PC-3 (cell line): ENCODE measurements around the gene TPR. TPM values are rescaled to one million over a fixed set of nuclear protein-coding genes. Genes with fewer than 3 reads are reported as not detected.

Source experiments
- ATAC-seq: fragments of 200-7000 bp; cut with Tn5 transposase; 2 replicates; pipeline ENCODE4 v1.9.1; 2020; ENCODE audit warnings: mild to moderate bottlenecking, moderate library complexity
- BruUV-seq: library from RNA; stranded (reverse); fragments of 400-500 nt; replicated peaks from 2 replicates; lab custom pipeline; 2021; lab: Mats Ljungman, UMichigan
- CTCF ChIA-PET: fragments of 300-600 bp; sonication (Branson Sonifier 250); formaldehyde crosslinking; loops from one replicate; lab custom pipeline; 2022; ENCODE audit warnings: antibody characterized with exemption; lab: Charles Lee
- POLR2A ChIA-PET: fragments of 300-600 bp; sonication (Branson Sonifier 250); formaldehyde crosslinking; loops from one replicate; lab custom pipeline; 2022; ENCODE audit warnings: antibody characterized with exemption; ENCODE audit not compliant: unreplicated experiment; lab: Charles Lee
- DNase-seq: peaks from one replicate; pipeline ENCODE4 v3.0.0-alpha.2; 2015
- H2AFZ ChIP-seq: fragments of 300-600 bp; sonication (generic); 2 replicates; pipeline ENCODE4 v1.6.0; 2016; ENCODE audit warnings: antibody characterized with exemption, low read length
- H3F3A ChIP-seq: fragments of 300-600 bp; sonication (generic); one replicate; pipeline ENCODE4 v1.6.0; 2017; ENCODE audit warnings: antibody characterized with exemption, low read length, control low read depth, mild to moderate bottlenecking; ENCODE audit not compliant: unreplicated experiment
- H3K27ac ChIP-seq: fragments of 300-600 bp; sonication (generic); 2 replicates; pipeline ENCODE4 v1.5.1; 2016; ENCODE audit warnings: mild to moderate bottlenecking, low read length
- H3K27me3 ChIP-seq: fragments of 300-600 bp; sonication (generic); 2 replicates; pipeline ENCODE4 v1.6.1; 2016; ENCODE audit warnings: low read length, mixed read lengths
- H3K36me3 ChIP-seq: fragments of 300-600 bp; sonication (generic); 2 replicates; pipeline ENCODE4 v1.6.1; 2016; ENCODE audit warnings: low read depth, mixed run types, low read length, mixed read lengths
- H3K4me1 ChIP-seq: fragments of 300-600 bp; sonication (generic); 2 replicates; pipeline ENCODE4 v1.5.1; 2016; ENCODE audit warnings: low read length; ENCODE audit not compliant: insufficient read depth
- H3K4me2 ChIP-seq: fragments of 300-600 bp; sonication (generic); 2 replicates; pipeline ENCODE4 v1.6.0; 2016; ENCODE audit warnings: low read length
- H3K4me3 ChIP-seq: fragments of 300-600 bp; sonication (generic); 2 replicates; pipeline ENCODE4 v1.5.1; 2016; ENCODE audit warnings: mild to moderate bottlenecking, low read length, mixed read lengths
- H3K79me2 ChIP-seq: fragments of 300-600 bp; sonication (generic); 2 replicates; pipeline ENCODE4 v1.6.1; 2017; ENCODE audit warnings: low read length, mixed read lengths
- H3K9ac ChIP-seq: fragments of 300-600 bp; sonication (generic); 2 replicates; pipeline ENCODE4 v1.6.0; 2016; ENCODE audit warnings: mild to moderate bottlenecking, low read length
- H3K9me2 ChIP-seq: fragments of 300-600 bp; sonication (generic); replicated peaks from 2 replicates; pipeline ENCODE4 v1.6.1; 2016; ENCODE audit warnings: mixed run types, low read length, mixed read lengths
- H3K9me3 ChIP-seq: fragments of 300-600 bp; sonication (generic); 2 replicates; pipeline ENCODE4 v1.6.1; 2016; ENCODE audit warnings: low read length, mixed read lengths
- H4K20me1 ChIP-seq: fragments of 300-600 bp; sonication (generic); 2 replicates; pipeline ENCODE4 v1.6.1; 2016; ENCODE audit warnings: low read length, mixed read lengths
- CTCF ChIP-seq: fragments of 300-600 bp; sonication (generic); conservative IDR thresholded peaks from 2 replicates; pipeline ENCODE4 v1.5.1; 2017; ENCODE audit warnings: antibody characterized with exemption, low read depth, mild to moderate bottlenecking, low read length
- EZH2 ChIP-seq: fragments of 300-600 bp; sonication (generic); IDR thresholded peaks from one replicate; pipeline ENCODE4 v1.6.1; 2017; ENCODE audit warnings: antibody characterized with exemption, mild to moderate bottlenecking, low read length; ENCODE audit not compliant: unreplicated experiment
- EZH2phosphoT487 ChIP-seq: fragments of 300-600 bp; sonication (generic); IDR thresholded peaks from 2 replicates; pipeline ENCODE4 v1.6.1; 2018; ENCODE audit warnings: mild to moderate bottlenecking, antibody characterized with exemption, low read length, borderline replicate concordance
- intact Hi-C: fragments of 100-400 bp; cut with micrococcal nuclease; formaldehyde crosslinking; loops from 2 replicates; pipeline ENCODE4 v1.9.0; 2023
- total RNA-seq: library from RNA; depleted of rRNA; stranded (reverse); fragments of >200 nt; gene quantifications from 2 replicates; pipeline ENCODE4 v1.2.3, GENCODE V29; 2014

The TPR gene
- total RNA-seq, 1 experiment from 2014 or later, result 39.3 TPM

DNA sequence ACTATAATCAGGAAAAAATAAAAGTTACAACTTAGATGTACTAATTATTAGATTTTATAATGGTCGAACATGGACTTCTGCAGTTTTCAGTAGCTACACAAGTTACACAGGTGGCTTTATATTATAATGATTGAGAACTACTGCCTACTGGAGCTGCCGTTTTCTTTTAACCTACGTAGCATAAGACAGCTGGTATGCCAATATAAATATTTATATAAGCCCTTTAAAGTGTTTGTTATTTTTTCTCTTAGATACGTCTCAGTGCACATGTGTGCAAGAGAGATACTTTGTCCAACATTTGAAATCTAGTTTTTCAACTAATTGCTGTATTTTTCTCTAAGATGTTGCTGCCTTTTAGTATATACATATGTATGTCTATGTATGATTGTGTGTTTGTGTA is 43.5 kb upstream of the TPR start:
- no peak for ATAC-seq
- intact Hi-C loops, result no loop called here
- CTCF ChIA-PET, result no interaction called here

GRCh38 chr1:186413319-186413718 is 38.3 kb upstream of the TPR start:
- Histone ChIP-seq H3K27me3 (no peaks in the 10 kb centered on the region), H3K27ac (no peak overlapping the region), H3K4me3 (no peak overlapping the region), H3K79me2 (no peaks in the 10 kb centered on the region), H3F3A (no peaks in the 10 kb centered on the region), H3K9ac (no peak overlapping the region), H4K20me1 (no peaks in the 10 kb centered on the region), H2AFZ (no peak overlapping the region), H3K9me3 (no peaks in the 10 kb centered on the region), H3K36me3 (peaks cover 8% of the 10 kb centered on the region; the same call in 1 of the 2 replicates), H3K9me2 (no peaks in the 10 kb centered on the region), H3K4me1 (no peaks in the 10 kb centered on the region), H3K4me2 (no peak overlapping the region)
- ATAC-seq (peak; percentile 63), DNase-seq (peak; percentile 38)
- POLR2A ChIA-PET, result no interaction called here
- intact Hi-C loops, result loop anchor here (1.0 kb wide), 1 partner anchor 35 kb away; no protein-coding TSS in a partner anchor
- CTCF ChIA-PET, result no interaction called here
- no TSS peak for BruUV-seq
- no peak for TF ChIP-seq EZH2
- TF ChIP-seq EZH2phosphoT487, result no peak
- TF ChIP-seq CTCF, result no peak

More for the DNA sequence above, 43.5 kb upstream of the TPR start:
- Histone ChIP-seq H3K9me2 (no peaks in the 10 kb centered on the region), H3K4me2 (no peak overlapping the region), H2AFZ (no peak overlapping the region), H3K27me3 (no peaks in the 10 kb centered on the region), H3K9ac (no peak overlapping the region), H3F3A (no peaks in the 10 kb centered on the region), H3K27ac (no peak overlapping the region), H3K79me2 (no peaks in the 10 kb centered on the region), H3K4me3 (no peak overlapping the region), H3K9me3 (no peaks in the 10 kb centered on the region), H3K36me3 (peaks cover 5% of the 10 kb centered on the region; the same call in 1 of the 2 replicates), H3K4me1 (no peaks in the 10 kb centered on the region), H4K20me1 (no peaks in the 10 kb centered on the region)
- TF ChIP-seq EZH2 (no peak), CTCF (no peak)
- BruUV-seq, result no TSS peak
- POLR2A ChIA-PET, result no interaction called here
- DNase-seq, result no peak

DNA sequence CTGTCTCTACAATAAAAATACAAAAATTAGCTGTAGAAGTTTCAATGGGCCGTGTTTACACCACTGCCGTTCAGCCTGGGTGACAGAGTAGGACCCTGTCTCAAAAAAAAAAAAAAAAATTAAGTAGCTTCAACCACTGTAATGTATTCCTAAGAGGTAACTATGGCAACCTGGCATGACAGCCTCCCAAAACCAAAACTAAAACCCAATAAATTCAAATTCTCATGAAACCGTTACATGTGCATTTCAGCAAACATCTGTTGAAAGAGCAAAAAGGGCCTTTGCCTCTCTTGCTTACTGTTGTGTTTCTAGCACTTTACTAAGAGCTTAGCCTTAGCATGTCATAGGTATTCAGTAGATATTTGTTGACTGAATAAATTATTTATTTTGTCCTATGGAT is 34.0 kb upstream of the TPR start:
- POLR2A ChIA-PET, result no interaction called here
- TF ChIP-seq EZH2phosphoT487, result no peak
- TF ChIP-seq EZH2, result no peak
- no peak for TF ChIP-seq CTCF
- DNase-seq (no peak), ATAC-seq (no peak)
- no peak overlapping the region for H3K9ac ChIP-seq
- no peaks in the 10 kb centered on the region for H3K79me2 ChIP-seq
- no peaks in the 10 kb centered on the region for H3K27me3 ChIP-seq
- H2AFZ ChIP-seq, result no peak overlapping the region
- no peak overlapping the region for H3K4me2 ChIP-seq
- CTCF ChIA-PET, result no interaction called here
- H3K36me3 ChIP-seq, result peaks cover 23% of the 10 kb centered on the region; the same call in 1 of the 2 replicates
- no peak overlapping the region for H3K27ac ChIP-seq
- H3K4me3 ChIP-seq, result no peak overlapping the region
- no TSS peak for BruUV-seq
- no peaks in the 10 kb centered on the region for H4K20me1 ChIP-seq
- H3K9me3 ChIP-seq, result no peaks in the 10 kb centered on the region
- H3K4me1 ChIP-seq, result no peaks in the 10 kb centered on the region
- no peaks in the 10 kb centered on the region for H3K9me2 ChIP-seq
- intact Hi-C loops, result loop anchor here (10.0 kb wide), 1 partner anchor 576 kb away; no protein-coding TSS in a partner anchor
- no peaks in the 10 kb centered on the region for H3F3A ChIP-seq
